ENCODE results near the gene ZNRF3. TPM values are rescaled to one million over a fixed set of nuclear protein-coding genes. Genes with fewer than 3 reads are reported as not detected.

Gene ZNRF3
- total RNA-seq, 2 donors from 2014 or later, result 7.9 to 11.5 TPM

DNA sequence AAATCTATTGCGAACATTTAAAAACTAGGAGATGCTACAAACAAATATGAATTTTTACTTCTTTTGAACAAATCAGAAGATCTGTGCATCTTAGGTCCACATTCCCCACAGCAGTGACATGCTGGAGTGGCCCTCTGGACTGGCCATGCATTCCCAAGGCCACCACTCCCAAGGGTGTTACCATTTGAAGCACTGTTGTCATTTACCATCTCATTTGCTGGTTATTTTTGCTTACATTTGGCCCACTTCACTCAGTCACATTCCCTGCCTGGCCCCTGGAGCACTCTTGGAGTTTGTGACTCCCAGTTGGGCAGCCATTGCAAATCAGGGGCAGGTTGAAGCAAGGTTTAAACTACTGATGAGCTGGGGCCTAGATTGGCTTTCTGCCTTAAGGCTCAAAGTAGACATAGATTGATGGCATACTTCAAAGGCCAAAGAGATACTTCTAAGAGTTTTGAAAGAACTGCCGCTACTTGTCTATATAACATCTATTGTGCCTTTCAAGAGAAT, 8.5 kb upstream of the ZNRF3 start:
- TF ChIP-seq, protein P1, sequence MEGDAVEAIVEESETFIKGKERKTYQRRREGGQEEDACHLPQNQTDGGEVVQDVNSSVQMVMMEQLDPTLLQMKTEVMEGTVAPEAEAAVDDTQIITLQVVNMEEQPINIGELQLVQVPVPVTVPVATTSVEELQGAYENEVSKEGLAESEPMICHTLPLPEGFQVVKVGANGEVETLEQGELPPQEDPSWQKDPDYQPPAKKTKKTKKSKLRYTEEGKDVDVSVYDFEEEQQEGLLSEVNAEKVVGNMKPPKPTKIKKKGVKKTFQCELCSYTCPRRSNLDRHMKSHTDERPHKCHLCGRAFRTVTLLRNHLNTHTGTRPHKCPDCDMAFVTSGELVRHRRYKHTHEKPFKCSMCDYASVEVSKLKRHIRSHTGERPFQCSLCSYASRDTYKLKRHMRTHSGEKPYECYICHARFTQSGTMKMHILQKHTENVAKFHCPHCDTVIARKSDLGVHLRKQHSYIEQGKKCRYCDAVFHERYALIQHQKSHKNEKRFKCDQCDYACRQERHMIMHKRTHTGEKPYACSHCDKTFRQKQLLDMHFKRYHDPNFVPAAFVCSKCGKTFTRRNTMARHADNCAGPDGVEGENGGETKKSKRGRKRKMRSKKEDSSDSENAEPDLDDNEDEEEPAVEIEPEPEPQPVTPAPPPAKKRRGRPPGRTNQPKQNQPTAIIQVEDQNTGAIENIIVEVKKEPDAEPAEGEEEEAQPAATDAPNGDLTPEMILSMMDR (IDR thresholded peaks at IDR 0.05), result no peak
- no peaks in the 10 kb centered on the region for H3K36me3 ChIP-seq
- no peak overlapping the region for H3K27ac ChIP-seq
- no peaks in the 10 kb centered on the region for H3K4me1 ChIP-seq
- no peaks in the 10 kb centered on the region for H3K27me3 ChIP-seq
- H3K4me3 ChIP-seq, result no peak overlapping the region
- no peak for DNase-seq (ENCODE audit: low spot score)
- no peaks in the 10 kb centered on the region for H3K9me3 ChIP-seq

DNA sequence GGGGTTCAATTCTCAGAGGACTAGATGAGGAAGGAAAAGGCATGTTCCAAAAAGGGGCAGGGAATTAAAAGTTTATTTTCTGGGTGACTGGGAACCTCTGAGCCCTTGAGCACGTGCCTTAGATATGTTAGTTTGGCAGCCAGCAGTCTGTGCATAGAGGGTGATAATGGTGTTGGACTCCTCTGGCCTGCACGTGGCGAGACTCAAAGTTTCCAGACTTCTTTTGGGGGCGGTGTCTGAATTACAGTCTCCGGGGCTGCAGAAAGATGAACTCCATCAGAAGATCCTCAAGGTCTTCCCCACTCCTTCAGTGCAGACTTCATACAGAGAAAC, 861 bp upstream of the ZNRF3 start:
- TF ChIP-seq, protein P1 (IDR thresholded peaks at IDR 0.05), result no peak
- Histone ChIP-seq H3K9me3 (no peaks in the 10 kb centered on the region), H3K4me1 (peaks cover 0 to 25% of the 10 kb centered on the region in 2 donors), H3K4me3 (peak overlapping the region; percentile 49 to 69), H3K36me3 (no peaks in the 10 kb centered on the region), H3K27ac (peak overlapping the region; percentile 21 to 53), H3K27me3 (no peaks in the 10 kb centered on the region)
- peak; percentile 63 for DNase-seq (ENCODE audit: low spot score)

GRCh38 chr22:28883657-28883916, 215 bp downstream of the ZNRF3 start:
- TF ChIP-seq, protein P1 (IDR thresholded peaks at IDR 0.05), result no peak
- H3K4me1 ChIP-seq, result peaks cover 0 to 25% of the 10 kb centered on the region in 2 donors

GRCh38 chr22:28883917-28884746, 760 bp downstream of the ZNRF3 start:
- H3K27ac ChIP-seq, result peak overlapping the region in 1 of 2 donors; percentile 13
- H3K4me1 ChIP-seq, result peaks cover 0 to 25% of the 10 kb centered on the region in 2 donors
- no peaks in the 10 kb centered on the region for H3K36me3 ChIP-seq
- peak overlapping the region; percentile 59 to 69 for H3K4me3 ChIP-seq
- TF ChIP-seq, protein P1 (IDR thresholded peaks at IDR 0.05), result no peak
- no peaks in the 10 kb centered on the region for H3K9me3 ChIP-seq
- no peaks in the 10 kb centered on the region for H3K27me3 ChIP-seq
- no peak for DNase-seq (ENCODE audit: low spot score)

More at GRCh38 chr22:28883657-28883916, 215 bp downstream of the ZNRF3 start:
- DNase-seq (ENCODE audit: low spot score), result no peak
- H3K36me3 ChIP-seq, result no peaks in the 10 kb centered on the region
- H3K9me3 ChIP-seq, result no peaks in the 10 kb centered on the region
- H3K27me3 ChIP-seq, result no peaks in the 10 kb centered on the region
- peak overlapping the region; percentile 55 to 66 for H3K27ac ChIP-seq
- peak overlapping the region; percentile 59 to 69 for H3K4me3 ChIP-seq

- peak overlapping the region; percentile 59 to 69 for H3K4me3 ChIP-seq
- no peaks in the 10 kb centered on the region for H3K9me3 ChIP-seq
- H3K4me1 ChIP-seq, result peaks cover 0 to 25% of the 10 kb centered on the region in 2 donors
- no peak for DNase-seq (ENCODE audit: low spot score)
- TF ChIP-seq, protein P1 (IDR thresholded peaks at IDR 0.05), result no peak
- no peaks in the 10 kb centered on the region for H3K36me3 ChIP-seq
- H3K27me3 ChIP-seq, result no peaks in the 10 kb centered on the region
- H3K27ac ChIP-seq, result peak overlapping the region in 1 of 2 donors; percentile 13
Measured at GRCh38 chr22:28884747-28885350, 1.5 kb downstream of the ZNRF3 start.

Measured in right atrium auricular region (tissue), 2 donors.